H1 (cell line): Measurements from ENCODE around the gene ARHGEF7. TPM values are rescaled to one million over a fixed set of nuclear protein-coding genes. Genes with fewer than 3 reads are reported as not detected.

Experiments used
- BRCA1 ChIP-seq: IDR thresholded peaks from 2 replicates; pipeline ENCODE4 v1.6.1; 2012; ENCODE audit warnings: low read depth, low read length, improper control_type of control experiment
- GTF2F1 ChIP-seq: IDR thresholded peaks from 2 replicates; pipeline ENCODE4 v1.6.1; 2012; ENCODE audit warnings: low read depth, low read length, improper control_type of control experiment, borderline replicate concordance
- NANOG ChIP-seq: IDR thresholded peaks from 2 replicates; pipeline ENCODE4 v1.6.1; 2011; ENCODE audit warnings: low read length, low read depth, mild to moderate bottlenecking, inconsistent platforms; ENCODE audit not compliant: insufficient read depth, poor library complexity, severe bottlenecking
- SP1 ChIP-seq: IDR thresholded peaks from 2 replicates; pipeline ENCODE4 v1.6.1; 2011; ENCODE audit warnings: low read depth, low read length
- polyA plus RNA-seq, 7 experiments: library from polyadenylated mRNA; depleted of rRNA in 3 of 7; stranded (reverse) in 5 of 7; unstranded in 2 of 7; fragments of >200 nt in 5 of 7; fragments of 200-250 nt in 2 of 7; gene quantifications; 1 replicate in 5 of 7; 2 replicates in 1 of 7; 4 replicates in 1 of 7; pipeline versions ENCODE4 v1.2.1 to v1.2.3, GENCODE V29; 2011 to 2013; ENCODE audit warnings: missing spikeins in 2 of 7, mixed read lengths in 2 of 7
- total RNA-seq: library from RNA; stranded (reverse); fragmentation: NEBNext Ultra II Directional; extraction: Animal tissue kit (Norgen Biotek cat#: 25700); gene quantifications from 2 replicates; pipeline ENCODE4 v1.2.1, GENCODE V29; 2021

Gene ARHGEF7
- total and polyA plus RNA-seq, 2 of the 8 experiments (the other 6 are each of a cell fraction or from before 2014, with no cell fraction given), result 26.2 to 56.5 TPM

GRCh38 chr13:111270765-111271698, 155.9 kb downstream of the ARHGEF7 start (continued):
- TF ChIP-seq GTF2F1 (no peak), SP1 (no peak), NANOG (no peak), BRCA1 (no peak)
- TF ChIP-seq, all 59 proteins: peak for 0
